ENCODE data around the gene PPP1R26. TPM values are rescaled to one million over a fixed set of nuclear protein-coding genes. Genes with fewer than 3 reads are reported as not detected.

Gene PPP1R26
- total RNA-seq, 4 donors from 2014 or later: 5.1 to 16.0 (median 11.1) TPM

GRCh38 chr9:135522137-135522877 lies 42.7 kb downstream of the PPP1R26 start:
- no peak for TF ChIP-seq CTCF (IDR thresholded peaks at IDR 0.05; ENCODE audit: low read depth)

GRCh38 chr9:135522931-135523330 lies 43.3 kb downstream of the PPP1R26 start:
- no peak for TF ChIP-seq CTCF (IDR thresholded peaks at IDR 0.05; ENCODE audit: low read depth)

GRCh38 chr9:135523521-135524129 lies 44.0 kb downstream of the PPP1R26 start:
- no peak for TF ChIP-seq CTCF (IDR thresholded peaks at IDR 0.05; ENCODE audit: low read depth)

- TF ChIP-seq CTCF (IDR thresholded peaks at IDR 0.05; ENCODE audit: low read depth): no peak
These were observed 44.7 kb downstream of the PPP1R26 start for GRCh38 chr9:135524130-135524861.

- no peak for TF ChIP-seq CTCF (IDR thresholded peaks at IDR 0.05; ENCODE audit: low read depth)
These were observed 45.9 kb downstream of the PPP1R26 start for GRCh38 chr9:135525241-135526088.

- no peak for TF ChIP-seq CTCF (IDR thresholded peaks at IDR 0.05; ENCODE audit: low read depth)
These were observed 46.6 kb downstream of the PPP1R26 start for GRCh38 chr9:135526089-135526729.

All from subcutaneous adipose tissue (tissue), 4 donors.